Thyroid gland (tissue), 4 donors: ENCODE measurements around the gene RAET1L. TPM values are rescaled to one million over a fixed set of nuclear protein-coding genes. Genes with fewer than 3 reads are reported as not detected.

ENCODE experiments used
- DNase-seq, 2 donors: peaks; one replicate each; pipeline ENCODE4 v3.0.0-alpha.2; 2019
- H3K27ac ChIP-seq, 3 donors: fragments of 200-600 bp; sonication (generic); 1 replicate in 2 of 3; 2 replicates in 1 of 3; pipeline ENCODE4 v1.5.1; 2016 to 2019; ENCODE audit warnings: mild to moderate bottlenecking in 1 of 3, moderate library complexity in 1 of 3
- H3K27me3 ChIP-seq: fragments of 200-600 bp; sonication (generic); one replicate; pipeline ENCODE4 v1.5.1; 2019
- H3K36me3 ChIP-seq, 2 donors: fragments of 200-600 bp; sonication (generic); one replicate each; pipeline ENCODE4 v1.5.1; 2016 to 2019
- H3K4me1 ChIP-seq, 2 donors: fragments of 200-600 bp; sonication (generic); one replicate each; pipeline ENCODE4 v1.5.1; 2017 to 2019
- H3K4me3 ChIP-seq, 3 donors: fragments of 200-600 bp; sonication (generic); replicated peaks in 1 of 3; 1 replicate in 2 of 3; 2 replicates in 1 of 3; pipeline ENCODE4 v1.5.1; 2016; ENCODE audit warnings: mild to moderate bottlenecking in 1 of 3
- H3K9me3 ChIP-seq: fragments of 200-600 bp; sonication (generic); one replicate; pipeline ENCODE4 v1.5.1; 2017
- POLR2A ChIP-seq, 2 donors: fragments of 450-650 bp; IDR thresholded peaks; one replicate each; pipeline ENCODE4 v1.6.1; 2017; ENCODE audit warnings: antibody characterized with exemption in 2 of 2, mild to moderate bottlenecking in 2 of 2, moderate library complexity in 1 of 2
- WGBS, 2 donors: methylation state at CpG; one replicate each; pipeline ENCODE4 v1.1.5; 2017; 5-methylcytosine and 5-hydroxymethylcytosine counted together
- intact Hi-C: fragments of 100-400 bp; cut with DNase I; formaldehyde crosslinking; loops from one replicate; pipeline ENCODE4 v1.15.1; 2023
- total RNA-seq, 4 donors: library from RNA; depleted of rRNA; stranded (reverse); fragments of >200 nt; gene quantifications; one replicate each; pipeline ENCODE4 v1.2.3, GENCODE V29; 2016
- TF ChIP-seq, protein P1 (sequence below), 6 experiments: fragments of 200-600 bp in 3 of 6; fragments of 450-650 bp in 3 of 6; sonication (generic) in 3 of 6; IDR thresholded peaks; one replicate each; pipeline ENCODE4 v1.5.1; 2016 to 2019; ENCODE audit warnings: antibody characterized with exemption in 6 of 6, mild to moderate bottlenecking in 2 of 6, inconsistent platforms in 1 of 6, moderate library complexity in 1 of 6

The RAET1L gene
- total RNA-seq, 4 donors from 2014 or later = not detected

DNA sequence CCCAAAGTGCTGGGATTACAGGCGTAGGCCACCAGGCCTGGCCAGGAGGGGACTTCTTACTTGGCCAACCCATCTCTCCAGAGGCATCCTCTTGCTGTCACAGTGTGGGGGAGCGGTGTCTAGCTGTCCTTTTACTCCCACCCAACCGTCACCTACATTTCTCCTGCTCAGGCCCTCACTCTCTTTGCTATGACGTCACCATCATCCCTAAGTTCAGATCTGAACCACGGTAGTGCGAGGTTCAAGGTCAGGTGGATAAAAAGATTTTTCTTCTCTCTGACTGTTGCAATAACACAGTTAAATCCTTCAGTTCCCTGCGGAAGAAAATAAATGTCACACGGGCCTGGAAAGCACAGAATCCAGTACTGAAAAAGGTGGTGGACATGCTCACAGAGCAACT lies 7.3 kb upstream of the RAET1L start:
- peaks cover under 1 to 4% of the 10 kb centered on the region in 2 donors for H3K4me1 ChIP-seq
- no peaks in the 10 kb centered on the region for H3K9me3 ChIP-seq
- TF ChIP-seq, protein P1, sequence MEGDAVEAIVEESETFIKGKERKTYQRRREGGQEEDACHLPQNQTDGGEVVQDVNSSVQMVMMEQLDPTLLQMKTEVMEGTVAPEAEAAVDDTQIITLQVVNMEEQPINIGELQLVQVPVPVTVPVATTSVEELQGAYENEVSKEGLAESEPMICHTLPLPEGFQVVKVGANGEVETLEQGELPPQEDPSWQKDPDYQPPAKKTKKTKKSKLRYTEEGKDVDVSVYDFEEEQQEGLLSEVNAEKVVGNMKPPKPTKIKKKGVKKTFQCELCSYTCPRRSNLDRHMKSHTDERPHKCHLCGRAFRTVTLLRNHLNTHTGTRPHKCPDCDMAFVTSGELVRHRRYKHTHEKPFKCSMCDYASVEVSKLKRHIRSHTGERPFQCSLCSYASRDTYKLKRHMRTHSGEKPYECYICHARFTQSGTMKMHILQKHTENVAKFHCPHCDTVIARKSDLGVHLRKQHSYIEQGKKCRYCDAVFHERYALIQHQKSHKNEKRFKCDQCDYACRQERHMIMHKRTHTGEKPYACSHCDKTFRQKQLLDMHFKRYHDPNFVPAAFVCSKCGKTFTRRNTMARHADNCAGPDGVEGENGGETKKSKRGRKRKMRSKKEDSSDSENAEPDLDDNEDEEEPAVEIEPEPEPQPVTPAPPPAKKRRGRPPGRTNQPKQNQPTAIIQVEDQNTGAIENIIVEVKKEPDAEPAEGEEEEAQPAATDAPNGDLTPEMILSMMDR (IDR thresholded peaks at IDR 0.05) = no peak
- no peak for TF ChIP-seq POLR2A (IDR thresholded peaks at IDR 0.05)
- no peak overlapping the region for H3K4me3 ChIP-seq
- H3K27me3 ChIP-seq = no peaks in the 10 kb centered on the region
- no peak overlapping the region for H3K27ac ChIP-seq
- no peaks in the 10 kb centered on the region for H3K36me3 ChIP-seq
- no peak for DNase-seq
- 88 to 92% methylated on average over 8 of the region's 8 CpGs for WGBS, 2 donors
- intact Hi-C loops = no loop called here

DNA sequence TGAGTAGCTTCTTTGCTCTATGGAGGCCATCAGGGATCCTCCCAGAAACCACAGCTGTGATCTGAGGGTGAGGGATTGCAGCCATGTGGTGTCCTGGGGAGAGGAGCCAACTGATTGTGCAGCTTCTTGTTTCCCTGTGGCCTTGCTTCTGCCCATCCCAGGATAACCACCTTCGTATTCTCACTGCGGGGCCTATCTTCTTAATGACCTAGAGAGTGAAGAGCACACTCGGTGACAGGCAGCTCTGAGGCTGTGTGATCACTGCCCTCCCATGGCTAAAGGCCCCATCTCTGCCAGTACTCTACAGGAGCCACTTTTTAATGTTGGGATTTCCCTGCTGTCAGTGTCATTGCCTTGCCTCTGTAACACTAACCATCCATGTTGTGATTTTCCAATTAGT lies 5.3 kb upstream of the RAET1L start:
- TF ChIP-seq, protein P1 (IDR thresholded peaks at IDR 0.05) = no peak
- TF ChIP-seq POLR2A (IDR thresholded peaks at IDR 0.05) = no peak
- H3K27me3 ChIP-seq = no peaks in the 10 kb centered on the region
- intact Hi-C loops = no loop called here
- H3K4me3 ChIP-seq = no peak overlapping the region
- no peak overlapping the region for H3K27ac ChIP-seq
- WGBS, 2 donors = 88 to 100% methylated on average over 3 of the region's 3 CpGs
- H3K4me1 ChIP-seq = peaks cover 0 to 4% of the 10 kb centered on the region in 2 donors
- DNase-seq = no peak
- no peaks in the 10 kb centered on the region for H3K36me3 ChIP-seq
- no peaks in the 10 kb centered on the region for H3K9me3 ChIP-seq

DNA sequence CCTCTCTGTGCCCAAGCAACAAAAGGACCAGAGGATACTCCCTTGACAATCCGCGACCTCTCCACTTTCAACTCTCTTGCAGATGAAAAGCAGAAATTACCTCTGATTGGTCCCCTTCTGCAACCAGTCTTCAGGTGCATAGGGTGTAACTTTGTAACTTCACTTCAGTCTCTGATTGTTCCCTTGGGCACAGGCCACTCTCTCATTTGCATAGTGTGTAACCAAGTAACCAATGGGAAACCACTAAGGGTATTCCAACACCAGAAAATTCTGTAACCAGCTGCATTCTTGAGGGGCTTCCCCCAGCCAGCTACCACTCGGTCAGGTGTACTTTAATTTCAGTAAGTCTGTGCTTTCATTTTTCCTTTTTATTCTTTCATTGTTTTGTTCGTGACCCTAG lies 4.4 kb upstream of the RAET1L start:
- Histone ChIP-seq H3K9me3 (no peaks in the 10 kb centered on the region), H3K27ac (no peak overlapping the region), H3K4me1 (peaks cover 0 to 12% of the 10 kb centered on the region in 2 donors), H3K27me3 (no peaks in the 10 kb centered on the region), H3K36me3 (no peaks in the 10 kb centered on the region), H3K4me3 (no peak overlapping the region)
- WGBS, 2 donors = 74 to 84% methylated on average over 4 of the region's 4 CpGs
- intact Hi-C loops = no loop called here
- no peak for DNase-seq
- no peak for TF ChIP-seq POLR2A (IDR thresholded peaks at IDR 0.05)
- TF ChIP-seq, protein P1 (IDR thresholded peaks at IDR 0.05) = no peak

DNA sequence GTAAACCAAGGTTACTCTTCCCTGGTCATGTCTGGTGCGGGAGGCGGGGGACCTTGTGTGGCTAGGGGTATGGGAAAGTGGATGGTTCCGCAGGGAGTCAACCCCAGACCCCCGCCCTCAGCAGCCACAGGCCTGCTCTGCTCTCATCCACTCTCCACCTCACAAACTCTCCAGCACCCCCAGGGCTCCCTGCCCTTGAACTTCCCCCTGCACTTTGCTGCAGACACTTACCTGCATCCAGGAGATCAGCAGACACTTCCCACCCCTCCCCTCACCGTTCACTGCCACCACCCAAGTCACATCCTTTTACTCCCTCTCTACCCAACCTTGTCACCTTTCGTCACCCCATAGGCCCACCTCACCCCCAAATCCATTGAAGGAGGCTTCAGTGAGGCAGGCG lies 3.9 kb upstream of the RAET1L start:
- Histone ChIP-seq H3K9me3 (no peaks in the 10 kb centered on the region), H3K4me3 (no peak overlapping the region), H3K27me3 (no peaks in the 10 kb centered on the region), H3K36me3 (no peaks in the 10 kb centered on the region), H3K27ac (no peak overlapping the region), H3K4me1 (peaks cover 0 to 12% of the 10 kb centered on the region in 2 donors)
- TF ChIP-seq, protein P1 (IDR thresholded peaks at IDR 0.05) = no peak
- TF ChIP-seq POLR2A (IDR thresholded peaks at IDR 0.05) = no peak
- 88 to 92% methylated on average over 7 of the region's 7 CpGs for WGBS, 2 donors
- DNase-seq = no peak
- intact Hi-C loops = no loop called here

DNA sequence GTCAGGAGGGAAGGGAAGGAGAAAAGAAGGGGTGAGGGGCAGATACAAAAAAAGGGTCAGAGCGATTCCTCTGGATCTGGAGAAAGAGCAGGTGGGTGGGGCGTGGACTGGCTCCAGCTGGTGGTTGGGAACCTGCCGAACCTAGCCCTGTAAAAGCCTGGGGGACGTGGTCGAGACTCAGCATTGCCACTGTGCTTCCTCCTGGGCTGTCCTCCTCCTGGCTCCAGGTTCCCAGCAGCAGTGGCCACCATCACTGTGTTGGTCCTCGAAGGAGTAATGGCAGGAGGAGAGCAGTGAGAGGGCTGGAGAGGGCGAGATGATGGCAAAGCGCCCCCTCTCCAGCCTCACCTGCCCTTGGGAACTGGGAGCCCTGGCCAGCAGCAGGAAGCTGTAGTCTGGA lies 3.5 kb upstream of the RAET1L start:
- 75 to 77% methylated on average over 8 of the region's 8 CpGs for WGBS, 2 donors
- Histone ChIP-seq H3K4me1 (peaks cover 0 to 12% of the 10 kb centered on the region in 2 donors), H3K27ac (no peak overlapping the region), H3K36me3 (no peaks in the 10 kb centered on the region), H3K27me3 (no peaks in the 10 kb centered on the region), H3K9me3 (no peaks in the 10 kb centered on the region), H3K4me3 (no peak overlapping the region)
- no peak for DNase-seq
- TF ChIP-seq POLR2A (IDR thresholded peaks at IDR 0.05) = no peak
- TF ChIP-seq, protein P1 (IDR thresholded peaks at IDR 0.05) = no peak
- intact Hi-C loops = no loop called here
